ENCODE data around the gene SEC11C.

SEC11C gene

DNA sequence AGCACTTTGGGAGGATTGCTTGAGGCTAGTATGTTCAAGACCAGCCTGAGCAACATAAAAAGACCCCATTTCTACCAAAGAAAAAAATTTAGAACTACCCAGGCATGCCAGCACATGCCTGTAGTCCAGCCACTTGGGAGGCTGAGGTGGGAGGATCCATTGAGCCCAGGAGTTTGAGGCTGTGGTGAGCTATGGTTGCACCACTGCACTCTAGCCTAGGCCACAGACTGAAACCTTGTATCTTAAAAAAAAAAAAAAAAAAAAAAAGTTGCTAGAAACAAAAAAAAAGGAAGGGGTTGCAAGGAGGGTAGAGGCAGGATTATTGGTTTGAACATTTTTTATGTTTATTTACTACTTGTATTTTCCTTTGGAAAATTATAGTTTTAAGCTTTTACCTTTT is 4.8 kb downstream of the SEC11C start:
- no peak for TF ChIP-seq CTCF (IDR thresholded peaks at IDR 0.05; ENCODE audit: borderline replicate concordance, insufficient read depth, low read depth, low read length)
- no peak overlapping the region for H3K4me3 ChIP-seq (ENCODE audit: low read depth, low read length)

DNA sequence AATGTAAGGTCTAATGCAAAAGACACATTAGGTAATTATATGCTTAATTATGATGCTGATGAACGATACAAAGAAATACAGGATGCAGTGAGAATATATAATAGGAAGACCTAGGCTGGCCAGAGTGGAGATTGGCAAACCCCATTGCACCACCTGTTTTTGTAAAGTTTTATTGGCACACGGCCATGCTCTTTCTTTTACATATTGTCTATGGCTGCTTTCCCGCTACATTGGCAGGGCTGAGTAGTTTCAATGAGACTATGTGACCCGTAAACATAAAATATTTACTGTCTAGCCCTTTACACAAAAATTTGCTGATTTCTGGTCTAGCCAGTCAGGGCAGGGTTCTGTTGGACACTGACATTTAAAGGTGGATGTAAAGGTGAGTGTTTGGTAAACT is 5.4 kb downstream of the SEC11C start:
- no peak for TF ChIP-seq CTCF (IDR thresholded peaks at IDR 0.05; ENCODE audit: borderline replicate concordance, insufficient read depth, low read depth, low read length)
- no peak overlapping the region for H3K4me3 ChIP-seq (ENCODE audit: low read depth, low read length)

DNA sequence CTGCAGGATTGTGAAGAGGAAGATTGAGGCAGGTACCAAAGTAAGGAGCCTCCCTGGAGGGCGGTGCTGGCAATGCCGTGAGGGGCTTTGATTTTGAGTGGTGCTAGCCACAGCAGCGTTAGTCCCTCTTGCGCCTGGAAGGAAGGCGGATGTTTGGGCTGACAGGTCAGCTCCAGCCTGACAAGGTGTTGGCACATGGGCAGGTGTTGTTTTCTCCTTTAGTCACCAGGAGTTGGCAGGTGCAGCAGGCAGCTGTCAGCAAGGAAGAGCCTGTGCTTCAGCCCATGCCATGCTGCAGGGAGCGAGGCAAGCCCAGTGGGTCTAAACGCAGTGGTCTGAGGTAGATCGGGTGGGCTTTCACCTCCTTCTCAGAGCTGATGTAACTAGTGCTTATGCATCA is 8.5 kb downstream of the SEC11C start:
- no peak for TF ChIP-seq CTCF (IDR thresholded peaks at IDR 0.05; ENCODE audit: borderline replicate concordance, insufficient read depth, low read depth, low read length)

GRCh38 chr18:59149007-59149406 is 9.3 kb downstream of the SEC11C start:
- H3K4me3 ChIP-seq (ENCODE audit: low read depth, low read length) = no peak overlapping the region
- TF ChIP-seq CTCF (IDR thresholded peaks at IDR 0.05; ENCODE audit: borderline replicate concordance, insufficient read depth, low read depth, low read length) = no peak

More for the DNA sequence above, 8.5 kb downstream of the SEC11C start:
- H3K4me3 ChIP-seq (ENCODE audit: low read depth, low read length) = no peak overlapping the region

GRCh38 chr18:59149416-59149815 is 9.7 kb downstream of the SEC11C start:
- no peak overlapping the region for H3K4me3 ChIP-seq (ENCODE audit: low read depth, low read length)
- no peak for TF ChIP-seq CTCF (IDR thresholded peaks at IDR 0.05; ENCODE audit: borderline replicate concordance, insufficient read depth, low read depth, low read length)

- H3K4me3 ChIP-seq (ENCODE audit: low read depth, low read length) = no peak overlapping the region
- TF ChIP-seq CTCF (IDR thresholded peaks at IDR 0.05; ENCODE audit: borderline replicate concordance, insufficient read depth, low read depth, low read length) = no peak
Measured at GRCh38 chr18:59150236-59150635, 10.6 kb downstream of the SEC11C start.

DNA sequence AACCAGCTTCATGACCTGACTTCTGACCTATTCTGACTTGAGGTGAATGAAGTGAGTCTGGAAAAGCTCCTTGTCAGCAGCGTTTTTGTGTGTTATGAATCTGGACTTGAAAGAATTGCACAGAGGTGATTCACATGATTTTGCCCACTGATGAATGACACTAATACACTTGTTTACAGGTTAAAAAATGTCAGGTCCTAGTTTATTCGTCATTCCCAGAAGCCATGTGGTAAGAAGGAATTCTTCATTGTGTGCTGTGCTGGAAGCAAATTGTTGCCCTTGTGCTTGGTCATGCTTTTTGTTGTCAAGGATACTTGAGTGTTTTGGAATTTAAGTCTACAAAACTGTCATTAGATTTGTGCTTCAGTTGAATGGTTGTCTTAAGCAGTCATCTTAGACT is 15.5 kb downstream of the SEC11C start:
- H3K4me3 ChIP-seq (ENCODE audit: low read depth, low read length) = no peak overlapping the region
- TF ChIP-seq CTCF (IDR thresholded peaks at IDR 0.05; ENCODE audit: borderline replicate concordance, insufficient read depth, low read depth, low read length) = no peak

Data from GM12875 (cell line).